Measurements from ENCODE around the gene LMTK3. TPM values are rescaled to one million over a fixed set of nuclear protein-coding genes. Genes with fewer than 3 reads are reported as not detected.

LMTK3 gene
- total and polyA plus RNA-seq, 9 of the 15 experiments (the other 6 are each of a cell fraction or from before 2014, with no cell fraction given): 0.35 to 12.3 (median 2.0) TPM; not detected in 2

DNA sequence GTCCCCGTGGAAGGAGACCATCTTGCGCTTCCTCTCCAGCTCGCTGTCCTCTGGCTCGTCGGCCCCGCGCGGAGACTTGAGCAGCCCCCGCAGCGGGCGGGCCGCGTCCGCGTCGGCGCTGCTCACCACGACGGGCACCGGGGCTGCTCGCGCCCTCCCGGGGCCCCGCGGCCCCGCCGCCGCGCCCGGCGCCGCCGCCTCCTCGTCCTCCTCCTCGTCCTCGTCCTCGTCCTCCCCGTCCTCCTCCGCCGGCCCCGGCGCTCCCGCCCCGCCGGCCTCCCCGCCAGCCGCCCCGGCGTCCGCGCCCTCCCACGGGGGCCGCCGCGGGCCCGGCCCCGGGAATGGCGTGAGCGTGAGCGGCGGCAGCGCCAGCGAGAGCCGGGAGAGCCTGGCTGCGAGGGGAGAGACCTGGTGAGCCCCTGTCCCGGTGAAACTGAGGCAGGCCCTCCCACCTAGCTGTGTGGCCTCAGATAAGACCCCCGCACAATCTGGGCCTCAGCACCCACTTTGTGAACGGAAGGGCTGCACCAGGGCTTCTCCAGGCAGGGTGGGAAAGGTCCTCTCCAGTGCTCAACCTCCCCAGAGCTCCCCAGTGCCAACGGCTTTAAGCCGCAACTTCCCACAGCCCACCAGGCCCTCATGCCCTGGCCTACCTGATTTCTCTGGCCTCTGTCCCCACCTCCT, 17.8 kb downstream of the LMTK3 start (continued):
- no peak for TF ChIP-seq ZNF318 (IDR thresholded peaks at IDR 0.05; ENCODE audit: borderline replicate concordance in 1 of 2, low read depth in 1 of 2)
- peak; percentile 60; the same call in 1 of the 2 replicates for TF ChIP-seq NR4A1 (CRISPR knock-in tag; IDR thresholded peaks at IDR 0.05)
- TF ChIP-seq NR4A1 (tag; IDR thresholded peaks at IDR 0.05): no peak
- TF ChIP-seq POLR2G (IDR thresholded peaks at IDR 0.05; ENCODE audit: low read depth, low read length): peak; percentile 55
- TF ChIP-seq HINFP (tag; conservative IDR thresholded peaks at IDR 0.05; ENCODE audit: low read depth): peak; percentile 71
- no peak for TF ChIP-seq ZNF232 (CRISPR knock-in tag; IDR thresholded peaks at IDR 0.05)
- TF ChIP-seq NR2C2 (CRISPR knock-in tag; IDR thresholded peaks at IDR 0.05): no peak
- TF ChIP-seq NR2C2 (tag; IDR thresholded peaks at IDR 0.05): 0 out of 2 replicates have a peak, but pooled peaks have one; percentile 41
